ENCODE data around the gene ATXN3L. TPM values are rescaled to one million over a fixed set of nuclear protein-coding genes. Genes with fewer than 3 reads are reported as not detected.

The ATXN3L gene
- not detected for total RNA-seq

DNA sequence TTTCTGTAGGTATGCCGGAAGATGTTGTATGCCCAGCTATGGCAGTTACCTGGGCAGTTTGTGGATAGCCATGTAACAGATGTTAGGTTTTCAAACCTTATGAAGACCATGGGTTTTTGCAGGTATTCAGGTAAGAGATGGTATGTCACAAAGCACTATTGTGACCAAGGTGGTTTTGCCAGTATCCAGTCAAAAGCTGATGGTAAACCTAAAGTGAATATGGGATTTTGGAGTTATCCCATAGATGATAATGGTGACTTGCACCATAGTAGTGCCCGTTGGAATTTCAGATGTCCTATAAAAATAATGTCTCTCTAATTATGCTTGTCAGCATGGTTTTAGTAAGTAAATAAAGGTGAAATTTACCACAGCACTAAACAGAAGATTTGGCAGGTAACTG, at the start of gene ATXN3L:
ATXN3L (minus strand) TSS at position 101 of the 400 bp plus-strand sequence. CDS start 119 bp downstream, outside the sequence.
- no peak for DNase-seq

DNA sequence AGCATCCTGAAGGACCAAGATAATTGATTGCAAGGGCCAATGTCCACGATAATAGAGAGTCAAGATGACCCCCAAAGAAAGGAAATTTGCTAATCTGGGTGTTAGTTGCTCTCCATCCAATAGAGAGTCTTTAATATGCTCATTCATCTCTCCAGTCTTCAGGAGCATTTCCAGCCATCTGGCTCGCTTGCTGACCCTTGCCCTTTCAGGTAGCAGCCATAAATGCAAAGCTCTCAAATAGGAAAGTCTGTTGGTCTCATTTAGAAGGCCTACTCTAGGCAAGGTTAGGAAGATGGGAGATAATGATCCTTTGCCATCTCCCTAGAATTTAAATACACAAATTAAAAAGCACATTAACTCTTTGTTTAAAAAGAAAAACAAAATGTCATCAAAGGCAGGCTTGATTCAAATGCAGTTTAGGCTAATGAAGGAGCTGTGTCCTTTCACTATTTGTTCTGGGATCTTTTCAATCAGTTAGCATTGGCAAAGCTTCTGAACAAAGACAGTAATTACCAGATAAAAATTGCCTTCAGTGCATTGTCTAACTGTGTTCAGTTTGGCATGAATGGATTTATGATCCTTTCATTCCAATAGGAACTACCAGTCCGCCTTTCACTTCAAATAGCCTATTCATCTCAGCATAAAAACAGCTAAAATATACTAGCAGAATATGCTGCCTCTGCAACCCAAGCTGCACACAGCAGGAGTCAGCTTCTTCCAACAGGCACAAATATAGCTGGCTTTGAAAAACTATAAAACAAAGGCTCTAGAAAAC, 49.6 kb upstream of the ATXN3L start:
- DNase-seq, result no peak

DNA sequence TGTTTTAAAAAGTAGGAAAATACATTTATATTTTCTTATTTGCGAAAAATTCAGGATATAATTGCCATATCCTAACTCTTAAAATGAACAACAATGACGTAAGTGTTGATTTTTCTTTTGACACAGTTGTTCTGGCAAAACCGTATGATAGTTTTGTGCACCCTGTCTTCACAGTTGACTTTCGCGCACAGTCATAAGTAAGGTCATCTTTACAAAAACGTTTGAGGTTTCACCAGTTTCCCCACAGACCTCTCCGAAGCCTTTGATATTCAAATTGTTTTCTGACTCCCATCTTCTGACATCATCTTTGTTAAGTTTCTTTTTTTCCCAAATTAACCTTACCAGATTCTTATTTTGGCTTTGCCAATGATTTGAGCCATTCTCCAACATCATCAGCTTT, 48.1 kb upstream of the ATXN3L start:
- DNase-seq, result no peak

DNA sequence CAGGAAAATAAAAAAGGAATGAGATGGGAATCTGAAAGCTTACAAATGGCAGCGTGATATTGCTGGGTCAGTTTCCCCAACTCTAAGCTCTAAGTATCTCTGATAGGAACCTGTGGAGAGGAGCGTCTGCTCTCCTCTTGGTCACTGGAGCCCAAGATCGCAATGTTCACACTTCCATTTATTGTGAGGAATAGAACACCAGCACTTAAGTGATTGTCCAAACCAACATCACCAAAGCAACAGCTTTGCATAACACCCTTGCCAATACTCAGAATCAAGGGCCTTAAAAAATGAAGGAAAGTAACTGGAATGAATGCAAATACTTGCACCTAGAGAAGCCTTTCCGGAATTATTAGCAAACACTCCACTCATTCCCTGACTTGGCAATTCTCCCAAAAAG, 46.8 kb upstream of the ATXN3L start:
- no peak for DNase-seq

DNA sequence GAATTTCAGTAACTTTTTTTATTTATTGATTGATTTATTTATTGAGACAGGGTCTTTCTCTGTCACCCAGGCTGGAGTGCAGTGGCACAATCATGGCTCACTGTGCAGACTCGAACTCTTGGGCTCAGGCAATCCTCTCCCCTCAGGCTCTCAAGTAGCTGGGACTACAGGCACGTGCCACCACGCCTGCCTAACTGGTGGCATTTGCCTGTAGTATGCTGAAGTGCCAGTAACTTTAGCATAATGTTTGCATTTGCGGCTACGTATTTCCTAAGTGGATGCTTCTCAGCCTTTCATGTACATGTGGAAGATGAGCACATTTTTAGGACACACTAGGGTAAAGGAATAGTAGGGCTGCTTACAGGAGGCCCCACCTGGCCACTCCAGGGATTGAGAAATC, 45.3 kb upstream of the ATXN3L start:
- DNase-seq, result no peak

DNA sequence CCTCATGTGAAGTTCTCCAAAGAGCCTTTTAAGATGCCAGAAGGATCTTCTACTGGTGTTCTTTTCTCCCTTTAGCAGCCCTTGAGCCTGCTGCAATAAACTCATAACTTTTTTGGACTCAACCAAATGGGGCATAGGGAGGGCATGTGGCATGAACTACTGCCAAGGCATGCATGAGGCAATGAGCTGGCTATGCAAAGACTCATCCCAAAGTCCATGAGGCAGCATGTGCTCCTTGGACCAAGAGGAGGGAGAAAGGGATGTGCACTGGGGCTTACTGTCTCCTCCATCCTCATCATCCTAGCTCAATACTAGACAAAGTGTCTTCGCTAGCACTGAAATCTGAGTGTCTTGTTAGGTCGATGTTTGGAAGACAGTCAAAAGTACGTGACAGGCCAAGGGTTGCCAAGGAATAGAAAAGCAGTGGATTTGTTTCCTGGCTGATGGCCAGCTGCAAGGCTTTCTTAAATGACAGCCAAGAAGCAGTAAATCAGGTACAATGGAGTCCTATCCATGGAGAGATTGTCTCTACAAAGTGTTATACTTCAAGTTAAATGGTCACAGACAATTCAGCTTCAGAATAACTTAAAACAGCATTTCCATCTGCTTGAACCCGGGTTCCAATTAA, 44.5 kb upstream of the ATXN3L start:
- no peak for DNase-seq

DNA sequence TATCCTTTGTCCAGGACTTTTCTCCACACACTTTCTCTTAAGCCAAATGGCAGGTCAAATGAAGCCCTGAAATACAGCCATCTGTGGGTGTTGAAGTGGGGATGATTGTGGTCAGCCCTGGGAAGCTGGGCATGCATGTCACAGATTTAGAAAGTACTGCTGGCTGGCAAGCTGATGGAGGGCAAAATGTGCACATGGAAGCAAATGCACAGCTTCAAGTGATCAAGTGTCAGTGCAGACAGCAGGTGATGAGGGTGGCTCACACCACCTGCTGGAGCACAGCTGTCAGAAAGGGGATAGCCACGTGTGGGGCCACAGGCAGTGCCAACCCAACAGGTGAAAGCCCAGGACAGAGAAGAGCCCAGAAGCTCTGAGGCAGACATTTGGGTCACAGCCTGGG, 40.3 kb upstream of the ATXN3L start:
- DNase-seq, result no peak

DNA sequence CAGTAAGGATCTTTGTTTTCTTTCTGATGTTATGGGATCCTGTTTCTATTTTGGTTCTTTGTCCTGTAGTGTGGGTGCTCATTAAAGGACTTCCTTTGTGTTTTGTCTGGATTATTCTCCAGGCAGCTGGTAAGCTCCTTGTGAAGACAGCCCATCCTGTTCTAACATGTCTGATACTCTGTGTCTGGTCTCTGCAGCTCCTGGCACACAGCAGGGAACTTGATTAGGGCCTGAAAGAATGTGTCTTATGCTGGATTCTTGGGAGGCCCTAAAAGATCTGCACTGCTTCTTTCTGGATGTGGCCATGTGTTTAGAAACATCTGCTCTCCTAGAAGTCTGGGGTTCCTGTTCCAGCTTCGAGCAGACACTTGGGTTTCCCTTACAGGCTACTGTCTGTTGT, 38.1 kb upstream of the ATXN3L start:
- DNase-seq, result no peak

DNA sequence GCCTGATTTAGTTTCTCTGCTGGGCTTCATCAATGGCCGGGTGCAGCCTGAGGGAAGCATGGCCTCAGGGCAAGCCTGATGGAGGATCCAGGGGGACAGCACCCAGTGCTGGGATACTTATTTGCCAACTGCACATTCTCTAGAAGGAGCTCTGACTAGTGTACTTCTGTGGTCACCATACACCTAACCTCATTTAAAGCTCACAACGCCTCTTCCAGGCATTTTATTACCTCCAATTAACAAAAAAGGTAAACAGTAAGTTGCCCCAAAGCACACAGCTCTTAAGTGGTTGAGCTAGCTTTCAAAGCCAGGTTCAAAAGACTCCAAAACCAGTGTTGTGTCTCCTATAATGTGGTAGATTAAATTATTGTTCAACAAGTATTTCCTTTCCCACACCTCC, 26.8 kb upstream of the ATXN3L start:
- DNase-seq, result no peak

DNA sequence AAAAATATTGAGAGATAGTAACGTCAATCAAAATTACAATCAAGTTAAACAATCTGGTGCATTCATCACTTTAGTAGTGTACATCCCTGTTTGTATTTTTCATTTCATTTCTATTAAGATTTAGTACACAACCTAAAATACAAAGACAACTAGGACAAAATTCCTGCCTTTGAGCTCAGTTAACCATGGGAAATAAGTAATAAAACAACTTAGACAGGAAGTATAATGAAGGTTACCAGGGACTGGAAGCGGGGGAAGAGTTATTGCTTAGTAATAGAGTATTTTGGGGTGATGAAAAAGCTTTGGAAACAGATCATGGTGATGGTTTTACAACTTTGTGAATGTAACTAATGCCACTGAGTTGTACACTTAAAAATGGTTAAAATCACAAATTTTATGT, 25.6 kb upstream of the ATXN3L start:
- no peak for DNase-seq

DNA sequence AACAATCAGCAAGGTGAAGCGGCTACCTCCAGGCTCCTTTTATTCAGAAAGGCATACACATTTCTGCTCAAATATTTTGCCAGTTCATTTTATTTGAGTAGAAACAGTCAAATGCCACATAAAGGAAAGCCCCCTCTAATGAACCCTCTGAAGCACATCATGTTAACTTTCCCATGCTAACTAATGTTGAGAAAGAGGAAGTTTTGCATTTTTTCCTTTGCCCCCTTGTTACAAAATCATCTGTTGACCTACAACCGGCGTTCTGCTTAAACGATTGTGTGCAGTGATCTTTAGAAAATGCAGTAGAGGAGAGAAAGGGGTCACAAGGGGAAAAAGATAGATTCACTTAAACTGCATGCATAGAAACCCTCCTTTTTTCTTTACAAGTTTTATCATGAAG, 25.2 kb upstream of the ATXN3L start:
- DNase-seq, result no peak

DNA sequence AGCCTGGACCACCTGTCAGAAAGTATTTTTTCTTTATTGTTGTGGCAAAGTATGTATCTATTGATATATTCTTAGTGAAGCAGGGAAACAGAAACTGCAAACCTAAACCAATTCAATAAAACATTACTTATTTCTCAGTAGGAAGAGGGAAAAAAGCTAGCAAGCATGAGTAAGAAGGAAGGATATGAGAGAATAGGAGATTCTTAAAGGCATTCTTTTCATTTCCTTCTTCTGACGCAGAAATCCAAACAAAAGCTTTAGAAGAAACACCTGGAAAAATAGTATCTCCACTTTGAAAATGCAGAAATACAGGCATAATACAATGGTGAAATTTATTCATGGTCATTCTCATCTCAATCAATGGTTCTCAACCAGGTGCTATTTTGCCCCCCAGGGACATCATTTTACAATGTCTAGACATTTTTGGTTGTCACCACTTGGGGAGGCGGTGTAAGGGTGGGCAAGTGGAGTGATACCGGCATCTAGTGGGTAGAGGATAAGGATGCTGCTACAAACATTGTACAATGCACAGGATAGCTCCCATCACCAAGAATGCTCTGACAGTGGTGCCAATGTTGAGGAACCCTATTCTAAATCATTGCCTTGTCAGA, 21.7 kb upstream of the ATXN3L start:
- no peak for DNase-seq

DNA sequence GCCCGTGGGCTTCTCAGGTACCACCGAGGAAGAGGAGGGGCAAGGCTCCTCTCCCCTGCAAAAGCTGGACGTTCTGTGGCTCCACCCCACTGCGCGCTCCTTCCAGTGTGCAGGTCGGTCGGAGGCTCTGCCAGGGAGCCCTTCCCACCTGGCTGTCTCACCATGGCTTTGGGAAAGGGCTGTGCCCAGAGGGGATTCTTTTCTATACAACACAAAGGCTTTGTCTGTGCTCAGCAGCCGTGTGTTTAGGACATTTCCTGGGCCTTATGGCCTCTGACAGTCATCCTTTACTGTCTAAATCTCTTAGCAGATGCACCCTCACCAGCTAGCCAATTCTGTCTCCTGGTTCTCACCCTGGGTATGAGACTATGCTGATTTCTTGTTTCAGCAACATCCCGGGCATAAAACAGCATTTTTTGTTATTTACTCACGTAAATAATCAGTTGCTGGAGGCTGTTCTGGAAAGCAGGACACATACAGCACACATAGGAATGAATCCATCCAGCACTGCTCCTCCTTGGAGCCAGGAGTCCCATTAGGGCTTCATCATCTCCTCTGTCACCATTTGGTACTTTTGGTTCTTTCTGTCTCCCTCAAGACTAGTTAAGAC, 20.4 kb upstream of the ATXN3L start:
- no peak for DNase-seq

DNA sequence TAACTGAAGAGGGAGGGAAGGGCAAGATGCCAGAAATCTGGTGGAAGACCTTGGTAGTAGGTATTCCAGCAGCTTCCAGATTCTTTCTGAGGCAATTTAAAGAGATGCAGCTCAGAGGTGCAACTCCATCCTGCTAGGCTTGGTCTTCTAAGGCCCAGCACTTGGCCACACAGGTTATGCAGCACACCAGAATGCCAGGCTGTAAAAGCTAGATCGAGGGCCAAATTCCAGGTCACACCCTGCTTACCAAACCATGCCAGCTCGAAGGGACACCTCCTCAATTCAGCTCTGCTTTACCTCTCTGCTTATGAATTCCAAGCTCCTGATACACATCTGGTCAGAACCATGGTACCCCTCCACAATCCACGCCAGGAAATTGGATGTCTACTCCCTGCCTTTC, 19.8 kb upstream of the ATXN3L start:
- no peak for DNase-seq

DNA sequence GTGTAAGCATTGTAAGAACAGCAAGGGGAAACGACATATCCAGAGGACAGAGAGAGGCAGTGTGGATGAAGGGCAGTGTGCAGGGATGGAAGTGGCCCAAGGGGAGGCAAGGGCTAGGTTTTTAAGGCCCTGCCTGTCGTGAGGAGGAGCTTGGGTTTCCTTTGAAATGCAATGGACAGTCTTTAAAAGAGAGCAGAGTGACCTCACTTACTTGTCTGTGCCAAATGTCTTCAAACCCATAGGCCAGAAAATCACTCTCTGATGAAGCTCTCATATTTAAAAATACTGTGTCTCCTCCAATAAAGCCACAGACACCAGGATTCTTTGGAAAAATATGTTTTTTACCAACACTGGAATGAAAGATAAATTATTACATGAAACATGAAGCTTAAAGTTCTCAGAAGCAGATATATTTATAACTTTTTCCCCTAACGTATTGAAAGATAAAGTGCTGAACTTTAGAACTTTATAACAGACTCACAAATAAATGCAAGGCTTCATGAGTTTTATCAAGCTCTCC, 19.2 kb upstream of the ATXN3L start:
- DNase-seq, result no peak

DNA sequence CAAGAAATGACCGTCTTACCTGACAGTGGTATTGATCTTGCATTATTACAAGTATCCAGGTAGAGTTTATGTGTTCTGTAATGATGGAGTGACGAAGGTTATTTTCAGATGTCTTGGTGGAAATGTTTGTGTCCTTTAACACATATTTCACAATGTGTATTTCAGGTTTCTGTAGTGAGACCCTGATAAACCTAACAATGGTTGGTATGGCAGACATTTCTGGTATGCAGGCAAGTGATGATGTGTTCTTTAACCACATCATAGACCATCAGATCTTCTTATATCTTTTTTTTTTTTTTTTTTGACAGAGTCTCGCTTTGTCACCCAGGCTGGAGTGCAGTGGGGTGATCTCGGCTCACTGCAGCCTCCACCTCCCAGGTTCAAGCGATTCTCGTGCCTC, 14.6 kb upstream of the ATXN3L start:
- DNase-seq, result no peak

DNA sequence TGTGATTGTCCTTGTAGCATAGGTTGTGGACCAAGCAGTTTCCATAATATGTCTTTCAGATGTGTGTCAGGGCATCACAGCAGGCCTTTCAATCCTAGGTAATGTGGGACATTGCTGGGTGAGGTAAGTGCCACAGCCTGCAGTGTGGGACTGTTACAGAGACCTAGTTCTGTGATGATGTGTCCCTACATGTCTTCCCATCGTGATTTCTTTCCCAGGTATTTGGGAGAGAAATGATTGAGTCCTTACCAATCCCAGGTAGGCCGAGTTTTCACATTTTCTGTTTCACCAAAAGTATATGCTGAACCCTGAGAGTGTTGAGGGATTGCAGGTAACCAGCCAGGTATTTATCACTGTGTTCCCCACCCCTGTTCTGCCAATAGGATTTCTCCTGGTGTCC, 10.6 kb upstream of the ATXN3L start:
- no peak for DNase-seq

DNA sequence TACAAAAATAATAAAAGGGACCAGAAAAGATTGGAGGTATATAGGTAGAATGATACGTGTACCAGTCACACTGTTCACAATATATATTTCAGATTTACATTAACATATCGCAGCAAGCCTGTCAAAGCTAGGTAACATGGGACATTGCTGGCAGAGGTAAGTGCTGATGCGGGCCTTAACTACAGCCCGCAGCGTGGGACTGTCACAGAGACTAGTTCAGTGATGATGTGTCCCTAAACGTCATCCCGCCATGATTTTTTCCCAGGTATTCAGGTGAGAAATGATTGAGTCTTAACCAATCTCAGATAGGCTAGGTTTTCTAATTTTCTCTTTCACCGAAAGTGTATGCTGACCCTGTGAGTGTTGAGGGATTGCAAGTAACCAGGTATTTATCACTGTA, 7.8 kb upstream of the ATXN3L start:
- DNase-seq, result no peak

DNA sequence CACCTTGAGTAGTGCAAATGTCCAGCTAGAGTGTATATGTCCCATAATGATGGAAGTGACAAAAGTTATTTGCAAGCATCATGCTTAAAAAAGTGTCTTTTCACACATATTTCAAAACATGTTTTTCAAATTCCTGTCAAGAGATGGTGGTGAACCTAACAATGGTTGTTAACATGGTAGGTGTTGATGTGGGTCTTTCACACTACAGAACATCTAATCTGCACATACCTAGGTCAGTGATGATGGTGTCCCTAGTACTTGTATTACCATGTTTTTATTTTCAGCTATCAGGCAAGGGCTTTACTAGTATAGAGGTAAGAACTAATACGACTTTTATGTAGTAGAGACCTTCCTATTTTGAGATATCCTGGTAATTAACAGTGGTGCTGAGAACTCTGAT, 3.4 kb upstream of the ATXN3L start:
- DNase-seq, result no peak

DNA sequence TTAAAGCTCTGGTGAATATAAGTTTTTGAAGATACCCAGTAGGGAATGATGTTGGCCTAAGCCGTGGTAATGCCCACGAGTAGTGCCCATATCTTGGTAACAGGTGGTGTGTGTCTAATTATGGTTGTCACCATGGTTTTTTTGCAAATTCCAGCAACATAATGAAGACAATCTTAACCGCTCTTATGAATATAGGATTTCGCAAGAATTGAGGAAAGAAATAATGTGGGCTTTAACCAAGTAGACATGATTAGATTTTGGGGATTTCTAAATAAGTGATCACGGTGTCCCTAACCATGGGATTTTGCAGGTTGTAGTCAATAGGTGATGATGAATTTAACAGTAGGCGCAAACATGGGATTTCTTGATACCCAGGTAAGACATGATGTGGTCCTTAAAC, 2.5 kb downstream of the ATXN3L start:
- no peak for DNase-seq

DNA sequence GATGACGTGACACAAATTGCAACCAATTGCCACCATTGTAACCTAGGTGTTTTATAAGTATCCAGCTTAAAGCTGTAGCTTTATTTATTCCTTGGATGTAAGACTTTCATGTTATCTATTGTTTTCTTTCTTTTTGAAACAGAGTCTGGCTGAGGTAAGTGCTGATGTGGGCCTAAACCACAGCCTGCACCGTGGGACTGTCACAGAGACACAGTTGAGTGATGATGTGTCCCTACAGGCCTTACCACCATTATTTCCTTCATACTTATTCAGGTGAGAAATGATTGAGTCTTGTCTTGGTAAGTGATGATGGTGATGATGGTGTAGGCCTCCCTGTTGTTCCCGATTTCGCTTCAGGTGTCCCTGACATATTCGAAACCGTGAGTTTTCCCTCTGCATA, 8.3 kb downstream of the ATXN3L start:
- no peak for DNase-seq

DNA sequence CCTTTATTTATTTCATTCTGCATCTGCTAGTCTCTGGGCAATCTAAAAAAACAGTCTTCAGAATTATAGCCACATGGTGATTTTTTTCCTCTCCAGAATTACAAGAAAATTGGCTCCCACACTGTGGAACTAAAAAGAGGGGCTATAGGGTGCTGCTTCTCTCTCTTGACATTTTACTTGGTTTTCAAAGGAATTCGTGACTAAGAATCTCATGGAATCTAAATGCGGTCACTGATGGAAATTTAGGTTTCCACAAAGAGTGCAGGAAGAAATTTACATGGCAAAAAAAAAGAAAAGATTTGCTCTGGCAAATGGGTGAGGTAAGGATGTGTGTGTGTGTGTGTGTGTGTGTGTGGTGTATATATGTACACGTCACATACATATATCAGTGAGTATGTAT, 10.2 kb downstream of the ATXN3L start:
- no peak for DNase-seq

DNA sequence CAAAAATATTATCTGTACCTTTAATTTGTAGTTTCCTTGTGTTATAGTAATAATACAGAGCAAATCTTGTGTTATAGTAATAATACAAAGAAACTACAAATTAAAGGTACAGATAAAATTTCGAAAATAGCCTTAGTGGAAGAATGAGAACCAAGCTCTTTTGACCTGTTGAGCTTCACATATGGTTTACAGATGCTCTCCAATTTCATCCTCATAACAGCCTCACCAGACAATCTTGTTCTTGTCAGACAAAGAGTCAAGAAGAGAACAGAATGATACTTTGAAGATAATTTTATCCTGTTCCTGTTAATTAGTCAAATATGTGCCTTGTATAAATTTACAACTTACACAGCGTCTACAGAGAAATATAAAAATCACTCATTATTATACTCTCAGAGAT, 12.8 kb downstream of the ATXN3L start:
- DNase-seq, result no peak
